TTC549 (cell line): Measurements from ENCODE around the gene TMEM256.

Experiments used
- FAIRE-seq: peaks from 2 replicates; lab custom pipeline; 2012; peaks lifted over from hg19 to GRCh38; lab: Jason Lieb, UNC

TMEM256 gene

GRCh38 chr17:7407485-7408251, 3.8 kb upstream of the TMEM256 start, which contains the start of gene NLGN2:
NLGN2 (plus strand) TSS chr17:7407845; CDS start chr17:7408256, 411 bp downstream.
- FAIRE-seq = no peak

- no peak for FAIRE-seq
Measured at GRCh38 chr17:7407082-7407481, 3.2 kb upstream of the TMEM256 start.

GRCh38 chr17:7406235-7406825, 2.4 kb upstream of the TMEM256 start:
- FAIRE-seq = no peak

- no peak for FAIRE-seq
Measured at GRCh38 chr17:7405350-7406234, 1.7 kb upstream of the TMEM256 start.

- no peak for FAIRE-seq
Measured at GRCh38 chr17:7404737-7405349, 946 bp upstream of the TMEM256 start.

GRCh38 chr17:7403727-7403976, 245 bp downstream of the TMEM256 start:
- no peak for FAIRE-seq

GRCh38 chr17:7403043-7403726, 712 bp downstream of the TMEM256 start:
- FAIRE-seq = no peak

GRCh38 chr17:7398612-7399011, 5.3 kb downstream of the TMEM256 start:
- FAIRE-seq = no peak

- no peak for FAIRE-seq
Measured at GRCh38 chr17:7396147-7396546, 7.8 kb downstream of the TMEM256 start.

GRCh38 chr17:7394452-7395191, 9.3 kb downstream of the TMEM256 start, which contains the start of gene PLSCR3:
PLSCR3 (minus strand) TSS chr17:7394525; CDS start chr17:7394110, 415 bp downstream.
- no peak for FAIRE-seq

- FAIRE-seq = no peak
Measured at GRCh38 chr17:7393613-7394451, 10.1 kb downstream of the TMEM256 start.

GRCh38 chr17:7392696-7393612, 10.9 kb downstream of the TMEM256 start:
- FAIRE-seq = no peak

- no peak for FAIRE-seq
Measured at GRCh38 chr17:7391307-7391706, 12.6 kb downstream of the TMEM256 start.

- no peak for FAIRE-seq
Measured at GRCh38 chr17:7389924-7390910, 13.7 kb downstream of the TMEM256 start.

- no peak for FAIRE-seq
Measured at GRCh38 chr17:7388856-7389255, 15.0 kb downstream of the TMEM256 start.

- FAIRE-seq = no peak
Measured at GRCh38 chr17:7384489-7385081, 19.3 kb downstream of the TMEM256 start.

GRCh38 chr17:7383742-7384488, 20.0 kb downstream of the TMEM256 start:
- no peak for FAIRE-seq
